Left lung (tissue), 10 donors: ENCODE results near the gene SLC6A16. TPM values are rescaled to one million over a fixed set of nuclear protein-coding genes. Genes with fewer than 3 reads are reported as not detected.
A peak's percentile ranks its signal among the peaks of the same experiment; 100 is the strongest.
"Not testable (repeated sequence)": the region's sequence is repeated elsewhere in the genome, so short reads cannot be mapped to it uniquely, and the experiment has no call there.

Source experiments
- ATAC-seq: fragments of 200-7000 bp; cut with Tn5 transposase; one replicate; pipeline ENCODE4 v1.9.1; 2020; ENCODE audit warnings: moderate library complexity
- DNase-seq, 4 donors: peaks; one replicate each; pipeline ENCODE4 v3.0.0-alpha.2; 2013 to 2020
- H3K27ac ChIP-seq, 2 donors: fragments of 200-600 bp; sonication (generic) in 1 of 2; one replicate each; pipeline versions ENCODE4 v1.5.0 to v1.8.0; 2020 to 2021
- H3K27me3 ChIP-seq, 2 donors: fragments of 200-600 bp; sonication (generic) in 1 of 2; one replicate each; pipeline versions ENCODE4 v1.5.0 to v1.8.0; 2020 to 2021
- H3K36me3 ChIP-seq, 2 donors: fragments of 200-600 bp; sonication (generic) in 1 of 2; one replicate each; pipeline versions ENCODE4 v1.5.0 to v1.8.0; 2020 to 2021
- H3K4me1 ChIP-seq, 2 donors: fragments of 200-600 bp; one replicate each; pipeline ENCODE4 v1.8.0; 2021
- H3K4me3 ChIP-seq, 2 donors: fragments of 200-600 bp; sonication (generic) in 1 of 2; one replicate each; pipeline versions ENCODE4 v1.5.0 to v1.8.0; 2020 to 2021; ENCODE audit warnings: mild to moderate bottlenecking in 1 of 2
- H3K9me3 ChIP-seq, 2 donors: fragments of 200-600 bp; sonication (generic) in 1 of 2; one replicate each; pipeline versions ENCODE4 v1.5.0 to v1.8.0; 2020 to 2021
- intact Hi-C, 2 donors: fragments of 100-400 bp; cut with DNase I; formaldehyde crosslinking; loops; one replicate each; pipeline versions ENCODE4 v1.11.2 to v1.14.2; 2022
- polyA plus RNA-seq, 6 donors: library from polyadenylated mRNA; unstranded; fragments of 120-200 nt; gene quantifications; one replicate each; pipeline ENCODE4 v1.2.1, GENCODE V29; 2013; ENCODE audit not compliant: insufficient read length in 6 of 6
- total RNA-seq, 2 donors: library from RNA; stranded (reverse); fragmentation: NEBNext Ultra II Directional; extraction: Animal tissue kit (Norgen Biotek cat#: 25700); gene quantifications; one replicate each; pipeline ENCODE4 v1.2.1, GENCODE V29; 2021
- TF ChIP-seq, protein P1 (sequence below), 2 donors: fragments of 200-600 bp; sonication (generic) in 1 of 2; IDR thresholded peaks; one replicate each; pipeline versions ENCODE4 v1.5.0 to v1.8.0; 2021; ENCODE audit warnings: antibody characterized with exemption in 2 of 2
- donor health status: DM: no; HTN: yes; CAD: no.
- donor health status: DM: no; HTN: no; CAD: no.

Gene SLC6A16
- total and polyA plus RNA-seq, 8 donors: 0.52 to 6.2 (median 4.0) TPM

DNA sequence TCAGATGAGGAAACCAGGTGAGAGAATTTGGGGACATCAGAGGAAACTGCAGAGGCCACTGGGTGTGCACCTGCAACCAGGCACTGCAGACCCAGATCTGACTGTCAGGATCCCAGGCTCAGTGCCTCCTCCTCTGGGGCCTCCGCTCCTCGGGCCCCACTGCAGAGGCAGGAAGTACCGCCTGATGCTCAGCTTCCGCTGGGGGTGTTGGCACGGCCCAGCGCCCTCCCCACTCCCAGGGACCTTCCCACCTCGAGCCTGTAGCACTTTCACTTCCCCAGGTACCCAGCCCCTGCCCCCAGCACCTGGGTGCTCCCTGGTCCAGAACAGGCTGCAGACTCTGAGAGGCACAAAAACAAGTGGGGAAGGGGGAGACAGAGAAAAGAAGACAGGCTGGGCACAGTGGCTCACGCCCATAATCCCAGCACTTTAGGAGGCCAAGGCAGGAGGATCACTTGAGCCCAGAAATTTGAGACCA, 8.9 kb upstream of the SLC6A16 start:
- intact Hi-C loops: no loop called here
- Histone ChIP-seq H3K27ac (peak overlapping the region in 1 of 2 donors; percentile 86), H3K4me3 (no peak overlapping the region), H3K9me3 (no peaks in the 10 kb centered on the region), H3K36me3 (peaks cover 0 to 4% of the 10 kb centered on the region in 2 donors), H3K27me3 (no peaks in the 10 kb centered on the region), H3K4me1 (peaks cover 0 to 64% of the 10 kb centered on the region in 2 donors)
- DNase-seq (peak in 2 of 4 donors; percentile 57 to 90), ATAC-seq (peak; percentile 6)
- TF ChIP-seq, protein P1, sequence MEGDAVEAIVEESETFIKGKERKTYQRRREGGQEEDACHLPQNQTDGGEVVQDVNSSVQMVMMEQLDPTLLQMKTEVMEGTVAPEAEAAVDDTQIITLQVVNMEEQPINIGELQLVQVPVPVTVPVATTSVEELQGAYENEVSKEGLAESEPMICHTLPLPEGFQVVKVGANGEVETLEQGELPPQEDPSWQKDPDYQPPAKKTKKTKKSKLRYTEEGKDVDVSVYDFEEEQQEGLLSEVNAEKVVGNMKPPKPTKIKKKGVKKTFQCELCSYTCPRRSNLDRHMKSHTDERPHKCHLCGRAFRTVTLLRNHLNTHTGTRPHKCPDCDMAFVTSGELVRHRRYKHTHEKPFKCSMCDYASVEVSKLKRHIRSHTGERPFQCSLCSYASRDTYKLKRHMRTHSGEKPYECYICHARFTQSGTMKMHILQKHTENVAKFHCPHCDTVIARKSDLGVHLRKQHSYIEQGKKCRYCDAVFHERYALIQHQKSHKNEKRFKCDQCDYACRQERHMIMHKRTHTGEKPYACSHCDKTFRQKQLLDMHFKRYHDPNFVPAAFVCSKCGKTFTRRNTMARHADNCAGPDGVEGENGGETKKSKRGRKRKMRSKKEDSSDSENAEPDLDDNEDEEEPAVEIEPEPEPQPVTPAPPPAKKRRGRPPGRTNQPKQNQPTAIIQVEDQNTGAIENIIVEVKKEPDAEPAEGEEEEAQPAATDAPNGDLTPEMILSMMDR (IDR thresholded peaks at IDR 0.05): no peak

DNA sequence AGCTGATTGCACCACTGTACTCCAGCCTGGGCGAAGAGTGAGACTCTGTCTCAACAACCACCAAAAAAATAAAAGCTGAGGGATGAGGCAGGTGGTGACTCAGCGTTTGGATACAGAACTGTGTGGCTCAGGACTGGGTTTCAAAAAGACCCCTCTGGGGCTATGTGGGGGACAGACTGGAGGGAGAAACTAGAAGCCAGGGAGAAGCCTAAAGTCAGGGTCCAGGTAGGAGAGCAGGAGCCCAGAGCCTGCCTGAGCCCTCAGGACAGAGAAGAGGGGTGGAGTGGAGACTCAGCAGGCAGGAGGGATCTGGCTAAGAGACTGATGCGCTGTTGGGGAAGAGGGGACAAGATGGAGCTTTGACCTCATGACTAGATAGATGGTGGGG, 8.4 kb upstream of the SLC6A16 start:
- Histone ChIP-seq H3K4me3 (no peak overlapping the region), H3K27ac (peak overlapping the region in 1 of 2 donors; percentile 86)
- TF ChIP-seq, protein P1 (IDR thresholded peaks at IDR 0.05): no peak

DNA sequence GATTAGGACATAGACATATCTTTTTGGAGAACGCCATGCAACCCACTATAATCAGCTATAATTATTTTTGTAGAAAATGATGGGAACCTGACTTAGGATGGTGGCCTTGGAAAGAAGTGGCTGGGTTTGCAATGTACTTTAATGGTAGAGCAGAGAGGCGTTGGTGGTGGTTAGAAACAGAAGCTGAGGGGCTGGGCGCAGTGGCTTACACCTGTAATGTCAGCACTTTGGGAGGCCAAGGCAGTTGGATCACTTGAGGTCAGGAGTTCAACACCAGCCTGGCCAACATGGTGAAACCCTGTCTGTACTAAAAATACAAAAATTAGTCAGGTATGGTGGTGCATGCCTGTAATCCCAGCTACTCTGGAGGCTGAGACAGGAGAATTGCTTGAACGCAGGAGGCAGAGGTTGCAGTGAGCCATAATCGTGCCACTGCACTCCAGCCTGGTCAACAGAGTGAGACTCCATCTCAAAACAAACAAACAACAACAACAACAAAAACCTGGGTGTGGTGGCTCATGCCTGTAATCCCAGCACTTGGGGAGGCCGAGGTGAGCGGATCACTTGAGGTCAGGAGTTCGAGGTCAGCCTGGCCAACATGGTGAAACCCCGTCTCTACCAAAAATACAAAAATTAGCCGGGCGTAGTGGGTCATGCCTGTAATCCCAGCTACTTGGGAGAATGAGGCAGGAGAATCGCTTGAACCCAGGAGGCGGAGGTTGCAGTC, 7.9 kb upstream of the SLC6A16 start:
- H3K9me3 ChIP-seq, H3K36me3 ChIP-seq, intact Hi-C loops, ATAC-seq, H3K27me3 ChIP-seq, DNase-seq, H3K4me3 ChIP-seq: not testable (repeated sequence)
- H3K27ac ChIP-seq: peak overlapping the region in 1 of 2 donors; percentile 86
- H3K4me1 ChIP-seq: peaks cover 0 to 55% of the 10 kb centered on the region in 2 donors

More for the DNA sequence above, 8.4 kb upstream of the SLC6A16 start:
- Histone ChIP-seq H3K4me1 (peaks cover 0 to 60% of the 10 kb centered on the region in 2 donors), H3K36me3 (no peaks in the 10 kb centered on the region), H3K27me3 (no peaks in the 10 kb centered on the region), H3K9me3 (no peaks in the 10 kb centered on the region)
- no peak for DNase-seq
- no peak for ATAC-seq
- intact Hi-C loops: no loop called here

DNA sequence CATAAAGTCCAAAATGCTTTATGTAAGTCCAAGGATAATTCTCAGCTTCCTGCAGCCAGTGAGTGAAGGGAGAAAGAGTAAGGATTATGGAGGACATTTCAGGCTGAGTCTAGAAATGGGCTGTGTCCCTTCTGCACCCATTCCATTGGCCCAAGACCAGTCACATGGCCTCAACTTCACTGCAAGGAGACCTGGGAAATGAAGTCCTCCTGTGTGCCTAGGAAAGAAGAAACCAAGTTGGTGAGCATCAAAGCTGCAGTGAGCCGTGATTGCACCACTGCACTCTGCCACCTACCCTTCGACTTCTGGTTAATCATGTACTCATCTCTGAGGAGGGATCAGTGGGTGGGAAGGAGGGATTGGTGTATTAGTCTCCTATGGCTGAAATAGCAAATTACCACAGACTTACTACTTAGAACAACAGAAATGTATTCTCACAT, 6.6 kb upstream of the SLC6A16 start:
- Histone ChIP-seq H3K4me1 (peaks cover 0 to 44% of the 10 kb centered on the region in 2 donors), H3K9me3 (no peaks in the 10 kb centered on the region), H3K27ac (no peak overlapping the region), H3K27me3 (no peaks in the 10 kb centered on the region), H3K36me3 (no peaks in the 10 kb centered on the region), H3K4me3 (no peak overlapping the region)
- TF ChIP-seq, protein P1 (IDR thresholded peaks at IDR 0.05): no peak
- intact Hi-C loops: no loop called here
- ATAC-seq: peak; percentile 78
- peak in 2 of 4 donors; percentile 23 to 59 for DNase-seq

DNA sequence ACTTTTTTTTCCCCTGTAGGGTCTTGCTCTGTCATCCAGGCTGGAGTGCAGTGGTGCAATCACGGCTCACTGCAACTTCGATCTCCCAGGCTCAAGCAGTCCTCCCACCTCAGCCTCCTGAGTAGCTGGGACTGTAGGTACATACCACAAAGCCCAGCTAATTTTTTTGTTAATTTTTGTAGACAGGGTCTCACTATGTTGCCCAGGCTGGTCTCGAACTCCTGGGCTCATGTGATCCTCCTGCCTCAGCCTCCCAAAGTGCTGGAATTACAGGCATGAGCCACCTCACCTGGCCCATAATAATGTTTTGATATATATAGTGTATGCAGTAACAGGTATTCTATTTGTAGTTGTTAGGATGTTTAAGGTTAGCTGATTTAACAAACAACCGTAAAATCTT, 6.2 kb upstream of the SLC6A16 start:
- H3K4me1 ChIP-seq: peaks cover 0 to 40% of the 10 kb centered on the region in 2 donors
- intact Hi-C loops, H3K4me3 ChIP-seq, H3K9me3 ChIP-seq, H3K27ac ChIP-seq, DNase-seq, ATAC-seq, H3K36me3 ChIP-seq, H3K27me3 ChIP-seq: not testable (repeated sequence)

DNA sequence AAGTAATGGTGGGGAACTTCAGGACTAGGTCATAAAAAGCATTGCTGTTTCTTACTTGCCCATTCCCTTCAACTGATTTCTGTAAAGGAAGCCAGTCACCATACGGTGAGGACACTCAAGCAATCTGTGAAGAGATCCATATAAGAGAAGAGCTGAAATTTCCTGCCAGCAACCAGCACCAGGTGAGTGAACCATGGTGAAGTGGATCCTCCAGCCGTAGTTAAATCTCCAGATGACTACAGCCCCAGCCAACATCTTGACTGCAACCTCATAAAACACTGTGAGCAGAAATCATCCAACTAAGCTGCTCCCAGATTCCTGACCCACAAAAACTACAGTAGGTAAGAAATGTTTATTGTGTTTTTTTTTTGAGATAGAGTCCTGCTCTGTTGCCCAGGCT, 3.8 kb upstream of the SLC6A16 start:
- Histone ChIP-seq H3K4me3 (no peak overlapping the region), H3K27ac (no peak overlapping the region), H3K27me3 (no peaks in the 10 kb centered on the region), H3K9me3 (no peaks in the 10 kb centered on the region), H3K36me3 (no peaks in the 10 kb centered on the region), H3K4me1 (peaks cover 0 to 20% of the 10 kb centered on the region in 2 donors)
- TF ChIP-seq, protein P1 (IDR thresholded peaks at IDR 0.05): no peak
- ATAC-seq: no peak
- no peak for DNase-seq
- intact Hi-C loops: no loop called here
